HG02884 (cell line): Measurements from ENCODE around the gene SH3GLB2.
"Not testable (repeated sequence)": the region's sequence is repeated elsewhere in the genome, so short reads cannot be mapped to it uniquely, and the experiment has no call there.

ENCODE experiments used
- ATAC-seq: cut with Tn5 transposase; IDR thresholded peaks from one replicate; pipeline ENCODE4 v1.9.1; 2021; ENCODE audit warnings: mild to moderate bottlenecking, moderate library complexity; ENCODE audit not compliant: unreplicated experiment

SH3GLB2 gene

DNA sequence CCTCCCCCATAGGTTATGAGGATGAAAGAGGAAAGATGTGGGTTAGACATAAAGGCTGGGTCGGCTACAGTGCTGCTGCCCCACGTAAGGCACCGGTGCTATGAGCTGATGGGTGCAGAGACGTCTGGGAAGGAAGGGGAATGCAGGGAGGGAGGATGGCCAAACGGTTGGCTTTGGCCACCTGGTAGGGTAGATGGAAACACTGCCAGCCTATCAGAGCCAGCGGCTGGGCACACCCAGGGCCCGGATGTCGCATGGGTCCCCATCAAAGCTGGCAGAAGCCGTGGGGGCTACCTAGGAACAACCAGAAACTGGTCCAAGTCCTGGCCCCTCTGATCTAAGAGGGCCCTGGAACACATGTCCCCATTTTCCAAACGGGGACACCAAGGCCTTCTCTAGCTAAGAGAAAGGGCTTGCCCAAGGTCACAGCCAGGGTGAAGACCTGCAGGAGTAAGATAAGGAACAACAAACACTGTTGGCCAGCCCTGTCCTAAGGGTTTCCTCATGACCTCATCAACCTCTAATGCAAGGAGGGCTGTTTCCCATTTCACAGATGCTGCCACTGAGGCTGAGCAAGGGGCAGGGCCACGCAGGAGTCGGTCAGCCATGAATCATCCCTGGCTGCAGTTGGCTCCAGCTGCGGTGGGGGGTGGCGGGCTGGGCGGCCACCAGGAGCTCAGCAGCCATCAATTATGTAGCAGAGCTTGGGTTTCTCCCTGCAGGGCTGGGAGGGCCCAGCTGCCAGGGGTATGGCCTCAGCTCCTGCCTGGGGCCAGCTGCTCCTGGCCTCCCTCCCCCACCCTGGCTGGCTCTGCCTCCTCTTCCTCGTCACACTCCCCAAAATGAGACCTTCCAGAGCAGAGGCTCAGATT lies 4.9 kb downstream of the SH3GLB2 start:
- no peak for ATAC-seq

DNA sequence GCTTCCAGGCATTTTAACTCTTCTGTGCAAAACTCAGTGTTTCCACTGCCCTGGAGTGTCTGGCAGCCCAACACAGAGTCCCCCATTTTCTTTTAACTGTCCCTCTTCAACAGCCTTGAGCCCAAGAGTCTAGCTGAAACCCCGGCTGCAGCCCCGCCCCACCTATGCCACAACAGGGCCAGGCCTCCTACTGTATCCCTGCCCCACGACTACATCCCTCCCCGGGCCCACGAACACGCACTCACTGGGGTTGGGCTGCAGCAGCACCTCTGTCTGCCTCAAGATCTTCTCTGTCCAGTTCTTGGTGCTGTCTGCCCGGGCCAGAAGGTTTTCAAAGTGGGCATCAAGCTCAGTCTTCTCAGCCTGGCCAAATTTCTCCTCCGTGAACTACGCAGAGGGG lies 6.1 kb downstream of the SH3GLB2 start:
- no peak for ATAC-seq

- ATAC-seq = no peak
Observed at GRCh38 chr9:129021091-129021490, 7.0 kb downstream of the SH3GLB2 start.

- ATAC-seq = no peak
Observed at GRCh38 chr9:129014608-129015007, 13.5 kb downstream of the SH3GLB2 start.

DNA sequence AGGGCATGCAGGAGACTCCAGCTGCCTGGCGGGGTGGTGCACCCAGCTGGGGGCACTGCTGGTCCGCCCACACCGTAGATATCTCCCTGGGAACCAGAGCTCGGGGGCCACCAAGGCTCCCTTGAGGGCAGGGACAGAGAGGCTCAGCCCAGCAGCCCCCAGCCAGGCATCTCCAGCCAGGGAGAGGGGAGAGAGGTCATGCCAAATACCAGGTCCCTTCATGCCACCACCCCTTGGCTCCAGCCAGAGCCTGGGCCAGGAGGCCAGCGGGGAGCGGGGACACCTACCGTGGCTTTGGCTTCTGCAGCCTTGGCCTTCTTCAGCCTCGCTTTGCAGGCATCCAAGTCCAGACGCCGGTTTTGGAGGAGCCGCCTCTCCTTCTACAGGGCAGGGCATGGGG lies 14.0 kb downstream of the SH3GLB2 start:
- ATAC-seq = no peak

- ATAC-seq = no peak
Observed at GRCh38 chr9:129013674-129014073, 14.5 kb downstream of the SH3GLB2 start.

DNA sequence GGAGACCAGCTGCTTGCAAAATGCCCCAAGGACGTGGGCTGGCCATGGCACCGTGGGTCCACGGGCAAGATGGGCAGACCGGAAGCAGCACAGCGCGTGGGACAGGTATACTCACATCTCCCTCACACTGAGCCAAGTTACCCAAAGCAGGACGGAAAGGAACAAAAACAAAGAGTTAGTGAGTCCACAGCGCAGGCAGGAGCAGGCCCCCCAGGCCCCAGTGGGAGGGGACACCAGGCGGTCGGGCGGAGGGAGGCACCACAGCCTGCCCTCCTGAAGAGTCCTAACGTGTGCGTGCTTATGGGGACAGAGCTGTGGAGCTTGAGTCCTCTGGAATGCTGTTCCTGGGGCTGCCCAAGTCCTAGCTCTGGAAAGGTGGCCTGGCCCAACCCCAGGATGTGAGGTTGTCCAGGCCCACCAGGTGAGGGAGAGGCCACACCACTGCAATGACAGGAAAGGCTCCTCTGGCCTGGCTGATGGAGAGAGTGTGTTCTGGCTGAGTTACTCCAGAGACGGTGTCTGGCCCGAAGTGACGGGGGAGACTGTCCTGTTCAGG lies 15.2 kb downstream of the SH3GLB2 start:
- no peak for ATAC-seq

DNA sequence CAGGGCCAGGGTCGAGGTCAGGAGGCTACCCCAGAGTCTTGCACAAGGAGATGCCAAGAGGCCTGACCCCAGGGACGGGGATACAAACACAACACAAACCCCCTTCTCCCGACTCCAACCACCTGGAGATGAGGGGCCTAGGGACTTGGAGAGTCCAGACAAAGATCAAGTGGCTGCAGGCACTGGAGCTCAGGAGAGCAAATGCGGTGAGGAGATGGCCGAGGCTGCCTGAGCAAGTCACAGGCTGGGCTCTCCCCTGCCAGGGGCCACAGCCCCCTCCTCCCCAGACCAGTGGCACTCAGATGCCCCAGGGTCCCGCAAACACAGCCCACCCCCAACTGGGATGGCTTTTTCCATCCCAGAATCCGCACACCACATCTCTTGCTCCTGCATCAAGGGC lies 15.8 kb downstream of the SH3GLB2 start:
- ATAC-seq = no peak

DNA sequence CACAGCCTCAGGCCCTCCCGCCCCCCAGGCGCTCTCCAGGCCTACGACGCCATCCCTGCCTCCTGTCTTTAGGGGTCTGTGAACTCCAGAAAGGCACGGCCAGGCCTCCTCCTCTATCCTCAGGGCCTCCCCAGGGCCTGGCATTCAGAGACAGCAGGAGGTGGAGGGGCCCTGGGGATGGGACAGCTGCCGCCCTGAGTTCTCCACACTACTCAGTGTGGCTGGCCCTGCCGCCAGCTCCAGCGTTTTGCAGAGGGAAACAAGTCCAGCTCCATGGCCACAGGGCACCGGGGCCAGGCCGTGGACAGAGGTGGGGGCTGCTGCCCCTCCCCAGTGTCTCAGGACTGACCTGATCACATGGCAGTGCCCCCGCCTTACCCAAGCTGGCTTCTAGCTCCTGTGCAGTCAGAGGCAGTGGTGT lies 16.4 kb downstream of the SH3GLB2 start:
- no peak for ATAC-seq

- ATAC-seq = no peak
Observed at GRCh38 chr9:129011170-129011569, 17.0 kb downstream of the SH3GLB2 start.

DNA sequence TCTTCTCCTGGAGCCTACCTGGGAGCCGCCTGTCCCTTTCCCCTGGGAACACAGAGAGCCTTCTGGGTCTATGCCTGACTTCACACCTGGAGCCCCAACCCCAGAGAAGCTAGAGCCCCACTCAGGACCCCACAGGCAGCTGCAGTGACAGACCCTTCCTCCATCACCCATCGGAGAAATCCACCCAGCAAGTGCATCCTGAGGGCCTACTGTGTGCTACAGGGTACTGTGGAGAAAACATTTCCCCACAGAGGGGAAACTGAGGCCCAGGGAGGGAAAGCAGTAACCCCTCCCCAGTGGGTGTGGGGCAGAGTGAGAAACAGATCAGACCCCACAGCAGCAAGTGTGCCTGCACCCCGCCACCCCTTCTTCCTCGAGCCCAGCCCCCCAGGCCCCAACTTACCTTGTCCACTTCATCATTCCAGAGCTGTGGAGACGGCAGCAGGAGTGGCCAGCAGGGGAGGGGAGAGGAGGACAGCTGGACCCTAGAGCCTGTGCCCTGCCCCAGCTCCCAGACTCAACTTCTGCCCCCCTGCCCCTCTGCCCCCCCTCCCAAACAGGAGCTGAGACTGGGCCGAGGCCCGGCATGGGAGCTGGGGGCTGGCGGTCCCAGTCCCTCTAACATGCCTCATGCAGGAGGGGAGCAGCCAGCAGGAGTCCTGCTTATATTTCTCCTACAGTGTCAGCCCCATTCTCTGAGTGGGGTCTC lies 17.7 kb downstream of the SH3GLB2 start:
- ATAC-seq = no peak

GRCh38 chr9:129009584-129010141 lies 18.5 kb downstream of the SH3GLB2 start:
- no peak for ATAC-seq

- no peak for ATAC-seq
Observed at GRCh38 chr9:129008986-129009583, 19.0 kb downstream of the SH3GLB2 start.

DNA sequence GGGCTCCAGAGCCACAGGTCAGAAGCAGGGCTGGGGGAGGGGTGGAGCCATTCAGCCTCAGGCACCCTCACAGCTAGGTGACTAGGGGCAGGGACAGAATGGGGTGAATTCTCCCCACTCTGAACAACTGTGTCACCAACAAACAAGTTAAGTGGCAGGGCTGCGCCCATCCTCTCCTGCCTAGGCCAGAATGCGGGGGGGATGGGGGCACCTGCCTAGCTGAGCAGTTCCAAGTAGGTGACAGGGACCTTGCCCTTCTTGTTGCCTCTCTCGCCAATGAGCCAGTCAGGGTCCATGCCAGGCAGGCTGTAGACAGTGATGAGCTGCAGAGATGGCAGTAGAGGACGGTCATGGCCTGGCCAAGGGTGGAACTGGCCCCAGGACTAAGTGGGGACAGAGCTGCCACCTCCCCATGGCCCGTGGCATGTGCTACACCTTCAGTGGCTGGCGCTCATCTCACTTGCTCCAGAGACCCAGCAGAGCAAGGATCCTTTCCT lies 19.6 kb downstream of the SH3GLB2 start:
- no peak for ATAC-seq

DNA sequence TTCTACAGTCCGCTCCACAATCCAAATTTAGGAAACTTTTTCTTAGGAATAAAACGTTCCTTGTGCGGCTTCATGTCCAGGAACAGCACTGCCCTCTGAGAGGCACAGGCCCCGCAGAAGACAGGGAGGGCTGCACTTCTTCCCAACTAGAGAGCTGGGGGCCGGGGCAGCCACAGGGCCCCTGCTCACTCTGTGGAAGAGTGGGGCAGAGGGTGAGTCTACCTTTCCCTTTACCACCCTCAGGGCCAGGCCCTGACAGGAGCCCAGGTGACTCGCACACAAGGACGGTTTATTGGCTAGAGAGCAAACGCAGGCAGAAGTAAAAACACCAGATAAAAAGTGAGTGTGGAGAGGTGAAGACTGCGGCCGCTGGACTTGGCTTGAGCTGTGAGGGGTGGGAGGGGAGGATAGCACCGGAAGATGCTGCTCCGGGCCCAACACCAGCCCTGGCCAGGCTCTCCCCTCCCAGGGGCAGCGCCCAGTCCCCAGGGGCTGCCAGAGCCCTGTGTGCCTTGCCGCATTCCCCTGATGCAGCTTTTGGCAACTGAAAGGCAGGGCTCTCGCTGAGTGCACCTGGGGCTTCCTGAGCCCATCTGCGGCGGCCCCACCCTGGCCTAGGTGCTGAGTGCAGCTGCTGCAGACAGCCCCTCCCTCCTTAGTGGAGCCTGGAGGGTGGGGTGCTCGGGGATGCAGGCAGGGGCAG lies 20.2 kb downstream of the SH3GLB2 start:
- no peak for ATAC-seq

DNA sequence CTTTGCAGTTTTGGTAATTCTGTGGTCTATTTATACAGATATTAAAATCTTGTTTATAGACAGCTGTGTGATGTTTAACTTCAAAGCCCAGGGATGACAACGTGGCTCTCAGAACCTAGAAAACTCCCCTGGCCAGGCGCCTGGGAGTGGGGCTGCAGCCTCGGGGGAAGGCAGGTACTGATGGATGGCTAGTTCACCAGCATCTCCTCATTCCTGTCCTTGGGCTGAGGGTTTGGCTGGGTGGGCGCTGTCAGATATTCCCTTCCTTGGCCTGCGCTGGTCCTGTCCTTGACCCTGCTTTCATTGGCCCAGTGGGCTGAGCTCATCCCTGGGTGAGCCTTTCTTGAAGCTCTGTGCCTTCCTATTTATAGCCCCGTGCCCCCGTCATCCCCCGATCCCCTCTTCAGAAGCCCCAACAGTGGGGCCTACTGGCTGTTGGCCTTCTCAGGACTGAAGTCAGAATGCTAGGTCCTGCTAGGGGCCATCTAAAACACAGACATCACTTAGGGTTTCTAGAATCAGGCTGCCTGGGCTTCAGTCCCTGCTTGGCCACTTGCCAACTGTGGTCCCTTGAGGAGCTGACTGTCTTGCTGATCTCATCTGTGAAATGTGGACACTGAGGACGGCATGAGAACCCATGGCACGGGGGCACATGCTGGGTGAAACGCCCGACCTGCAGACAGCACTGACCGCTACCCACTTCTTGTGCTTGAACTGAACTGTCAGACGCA lies 20.9 kb downstream of the SH3GLB2 start:
- ATAC-seq = no peak

GRCh38 chr9:129006328-129007034 lies 21.6 kb downstream of the SH3GLB2 start:
- no peak for ATAC-seq

GRCh38 chr9:129005336-129005997 lies 22.7 kb downstream of the SH3GLB2 start:
- no peak for ATAC-seq

GRCh38 chr9:129004173-129004572 lies 24.0 kb downstream of the SH3GLB2 start:
- not testable (repeated sequence) for ATAC-seq
